Right lobe of liver (tissue), 6 donors: ENCODE results near the gene CAVIN2. TPM values are rescaled to one million over a fixed set of nuclear protein-coding genes. Genes with fewer than 3 reads are reported as not detected.

Experiments used
- ATAC-seq, 4 donors: fragments of 200-7000 bp; cut with Tn5 transposase; one replicate each; pipeline ENCODE4 v1.9.1; 2020; ENCODE audit warnings: mild to moderate bottlenecking in 4 of 4, moderate library complexity in 4 of 4
- DNase-seq, 3 donors: peaks; one replicate each; pipeline ENCODE4 v3.0.0-alpha.2; 2020
- H3K27ac ChIP-seq, 3 donors: fragments of 200-600 bp; one replicate each; pipeline ENCODE4 v1.8.0; 2022
- H3K27me3 ChIP-seq, 2 donors: fragments of 200-600 bp; one replicate each; pipeline ENCODE4 v1.8.0; 2022
- H3K36me3 ChIP-seq, 4 donors: fragments of 200-600 bp; sonication (generic) in 1 of 4; one replicate each; pipeline versions ENCODE4 v1.5.1 to v1.8.0; 2017 to 2022; ENCODE audit warnings: control low read depth in 1 of 4
- H3K4me1 ChIP-seq, 4 donors: fragments of 200-600 bp; sonication (generic) in 1 of 4; one replicate each; pipeline versions ENCODE4 v1.5.1 to v1.8.0; 2017 to 2022; ENCODE audit warnings: control low read depth in 1 of 4
- H3K4me3 ChIP-seq, 3 donors: fragments of 200-600 bp; one replicate each; pipeline ENCODE4 v1.8.0; 2022
- H3K9me3 ChIP-seq, 4 donors: fragments of 200-600 bp; sonication (generic) in 1 of 4; one replicate each; pipeline versions ENCODE4 v1.5.1 to v1.8.0; 2017 to 2022; ENCODE audit warnings: control low read depth in 1 of 4
- CTCF ChIP-seq, 4 donors: fragments of 200-600 bp in 3 of 4; fragments of 450-650 bp in 1 of 4; IDR thresholded peaks; one replicate each; pipeline versions ENCODE4 v1.5.1 to v1.8.0; 2016 to 2022; ENCODE audit warnings: antibody characterized with exemption in 4 of 4, mild to moderate bottlenecking in 2 of 4
- POLR2A ChIP-seq: fragments of 450-650 bp; IDR thresholded peaks from one replicate; pipeline ENCODE4 v1.6.1; 2017; ENCODE audit warnings: antibody characterized with exemption, mild to moderate bottlenecking
- WGBS: methylation state at CpG from one replicate; pipeline ENCODE4 v1.1.6; 2018; ENCODE audit warnings: low coverage, low lambda C conversion rate; ENCODE audit not compliant: insufficient coverage; ENCODE audit errors: missing lambda C conversion rate; 5-methylcytosine and 5-hydroxymethylcytosine counted together
- intact Hi-C, 2 donors: fragments of 100-400 bp; cut with DNase I; formaldehyde crosslinking; loops; one replicate each; pipeline versions ENCODE4 v1.11.2 to v1.14.1; 2022
- total RNA-seq, 6 experiments: library from RNA; depleted of rRNA in 2 of 6; stranded (reverse); fragments of >200 nt in 2 of 6; fragmentation: NEBNext Ultra II Directional in 3 of 6; extraction: Animal tissue kit (Norgen Biotek cat#: 25700) in 3 of 6; gene quantifications; one replicate each; pipeline versions ENCODE4 v1.1.0 to v1.2.4, GENCODE V29; 2016 to 2023
- donor health status: DM: no; HTN: yes; CAD: no.
- donor health status: DM: no; HTN: no; CAD: no.
- donor health status: DM: no; HTN: no; CAD: no.
- donor health status: DM: no; HTN: yes; CAD: no.
- donor health status: DM: no; HTN: yes; CAD: no.

The CAVIN2 gene
- total RNA-seq, 6 experiments from 2014 or later: 6.8 to 17.5 (median 9.6) TPM

GRCh38 chr2:191863988-191864387, 17.1 kb upstream of the CAVIN2 start:
- Histone ChIP-seq H3K36me3 (no peaks in the 10 kb centered on the region), H3K4me3 (no peak overlapping the region), H3K4me1 (peaks cover 0 to 15% (median 7%) of the 10 kb centered on the region in 4 donors), H3K27me3 (no peaks in the 10 kb centered on the region), H3K9me3 (no peaks in the 10 kb centered on the region), H3K27ac (no peak overlapping the region)
- ATAC-seq: no peak
- intact Hi-C loops: no loop called here
- DNase-seq: no peak
- no peak for TF ChIP-seq POLR2A
- no peak for TF ChIP-seq CTCF (IDR thresholded peaks at IDR 0.05)
- WGBS: 69% methylated on average over 2 of the region's 2 CpGs

GRCh38 chr2:191862156-191862775, 15.4 kb upstream of the CAVIN2 start:
- Histone ChIP-seq H3K27ac (no peak overlapping the region), H3K27me3 (no peaks in the 10 kb centered on the region), H3K36me3 (no peaks in the 10 kb centered on the region), H3K4me1 (peaks cover 0 to 10% (median 5%) of the 10 kb centered on the region in 4 donors), H3K4me3 (no peak overlapping the region), H3K9me3 (no peaks in the 10 kb centered on the region)
- TF ChIP-seq POLR2A: no peak
- no peak for TF ChIP-seq CTCF (IDR thresholded peaks at IDR 0.05)
- intact Hi-C loops: no loop called here
- 76% methylated on average over 4 of the region's 4 CpGs for WGBS
- no peak for DNase-seq
- no peak for ATAC-seq

- Histone ChIP-seq H3K36me3 (no peaks in the 10 kb centered on the region), H3K27me3 (no peaks in the 10 kb centered on the region), H3K4me3 (no peak overlapping the region), H3K27ac (no peak overlapping the region), H3K9me3 (no peaks in the 10 kb centered on the region), H3K4me1 (no peaks in the 10 kb centered on the region)
- no peak for TF ChIP-seq POLR2A
- TF ChIP-seq CTCF (IDR thresholded peaks at IDR 0.05): no peak
- no peak for DNase-seq
- intact Hi-C loops: no loop called here
- no peak for ATAC-seq
- WGBS: 71% methylated on average over 1 of the region's 1 CpG
Observed at GRCh38 chr2:191860760-191861466, 14.0 kb upstream of the CAVIN2 start.

GRCh38 chr2:191859681-191860080, 12.8 kb upstream of the CAVIN2 start:
- H3K27me3 ChIP-seq: no peaks in the 10 kb centered on the region
- no peaks in the 10 kb centered on the region for H3K9me3 ChIP-seq
- no peaks in the 10 kb centered on the region for H3K36me3 ChIP-seq
- ATAC-seq: no peak
- intact Hi-C loops: no loop called here
- H3K4me1 ChIP-seq: no peaks in the 10 kb centered on the region
- no peak for TF ChIP-seq POLR2A
- TF ChIP-seq CTCF (IDR thresholded peaks at IDR 0.05): no peak
- 81% methylated on average over 1 of the region's 1 CpG for WGBS
- H3K27ac ChIP-seq: no peak overlapping the region
- DNase-seq: no peak
- H3K4me3 ChIP-seq: no peak overlapping the region
